ENCODE data around the gene NIPA2.
A peak's percentile ranks its signal among the peaks of the same experiment; 100 is the strongest.

NIPA2 gene

DNA sequence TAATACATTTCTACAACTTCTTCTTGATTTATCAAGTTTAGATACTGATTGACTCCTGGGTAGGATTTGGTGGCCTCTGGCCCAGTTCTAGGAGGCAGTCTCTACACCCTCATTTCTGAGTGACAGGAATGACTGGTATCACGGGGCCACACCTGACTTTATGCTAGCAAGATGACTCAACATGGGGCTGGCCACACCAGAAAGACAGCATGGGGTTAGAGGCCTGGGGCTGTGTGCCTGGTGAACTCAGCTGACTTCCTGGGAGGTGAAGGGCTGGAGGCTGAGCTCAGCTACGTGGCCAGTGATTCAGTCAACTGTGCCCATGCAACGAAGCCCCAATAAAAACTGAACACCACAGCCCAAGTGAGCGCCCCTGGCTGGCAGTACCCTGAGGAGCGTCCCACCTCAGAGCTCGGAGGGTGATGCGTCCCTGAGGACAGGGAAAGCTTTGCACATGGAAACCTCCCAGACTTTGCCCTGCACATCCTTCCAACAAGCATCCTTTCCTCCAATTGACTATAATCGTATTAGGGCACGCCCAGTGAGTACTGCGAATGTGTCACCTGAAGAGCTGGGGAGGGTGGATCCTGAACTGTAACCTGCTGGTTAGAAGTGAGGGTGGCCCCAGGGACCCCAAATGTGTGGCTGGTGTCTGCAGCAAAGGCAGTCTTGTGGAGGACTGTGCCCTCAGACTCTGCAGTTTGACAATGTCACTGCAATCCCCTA, 57.2 kb downstream of the NIPA2 start:
- no peak overlapping the region for H3K4me3 ChIP-seq (ENCODE audit: low read depth, low read length)
- TF ChIP-seq, protein P1, sequence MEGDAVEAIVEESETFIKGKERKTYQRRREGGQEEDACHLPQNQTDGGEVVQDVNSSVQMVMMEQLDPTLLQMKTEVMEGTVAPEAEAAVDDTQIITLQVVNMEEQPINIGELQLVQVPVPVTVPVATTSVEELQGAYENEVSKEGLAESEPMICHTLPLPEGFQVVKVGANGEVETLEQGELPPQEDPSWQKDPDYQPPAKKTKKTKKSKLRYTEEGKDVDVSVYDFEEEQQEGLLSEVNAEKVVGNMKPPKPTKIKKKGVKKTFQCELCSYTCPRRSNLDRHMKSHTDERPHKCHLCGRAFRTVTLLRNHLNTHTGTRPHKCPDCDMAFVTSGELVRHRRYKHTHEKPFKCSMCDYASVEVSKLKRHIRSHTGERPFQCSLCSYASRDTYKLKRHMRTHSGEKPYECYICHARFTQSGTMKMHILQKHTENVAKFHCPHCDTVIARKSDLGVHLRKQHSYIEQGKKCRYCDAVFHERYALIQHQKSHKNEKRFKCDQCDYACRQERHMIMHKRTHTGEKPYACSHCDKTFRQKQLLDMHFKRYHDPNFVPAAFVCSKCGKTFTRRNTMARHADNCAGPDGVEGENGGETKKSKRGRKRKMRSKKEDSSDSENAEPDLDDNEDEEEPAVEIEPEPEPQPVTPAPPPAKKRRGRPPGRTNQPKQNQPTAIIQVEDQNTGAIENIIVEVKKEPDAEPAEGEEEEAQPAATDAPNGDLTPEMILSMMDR (conservative IDR thresholded peaks at IDR 0.05; ENCODE audit: low read depth, low read length): no peak
- peak; percentile 78 for DNase-seq (ENCODE audit: low read depth)

DNA sequence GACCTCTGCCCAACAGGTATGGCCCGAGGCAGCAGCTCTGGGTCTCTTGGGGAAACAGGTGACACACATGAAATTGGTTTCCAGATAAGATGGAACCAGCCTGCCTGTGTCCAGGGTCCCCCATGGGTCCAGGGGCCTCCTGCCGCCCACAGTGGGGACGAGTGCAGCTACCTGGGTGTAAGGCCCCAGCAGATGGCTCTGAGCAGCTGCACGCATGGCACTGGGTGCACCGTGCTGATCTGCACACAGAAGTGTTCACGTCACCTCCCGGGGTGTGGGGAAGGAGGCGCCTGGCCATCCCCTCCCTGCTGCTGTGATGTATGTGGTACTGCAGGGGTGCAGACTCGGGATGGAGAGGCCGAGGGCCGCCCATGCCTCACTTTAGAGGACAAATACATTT, 63.6 kb downstream of the NIPA2 start:
- TF ChIP-seq, protein P1 (conservative IDR thresholded peaks at IDR 0.05; ENCODE audit: low read depth, low read length): no peak
- H3K4me3 ChIP-seq (ENCODE audit: low read depth, low read length): no peak overlapping the region
- DNase-seq (ENCODE audit: low read depth): no peak

DNA sequence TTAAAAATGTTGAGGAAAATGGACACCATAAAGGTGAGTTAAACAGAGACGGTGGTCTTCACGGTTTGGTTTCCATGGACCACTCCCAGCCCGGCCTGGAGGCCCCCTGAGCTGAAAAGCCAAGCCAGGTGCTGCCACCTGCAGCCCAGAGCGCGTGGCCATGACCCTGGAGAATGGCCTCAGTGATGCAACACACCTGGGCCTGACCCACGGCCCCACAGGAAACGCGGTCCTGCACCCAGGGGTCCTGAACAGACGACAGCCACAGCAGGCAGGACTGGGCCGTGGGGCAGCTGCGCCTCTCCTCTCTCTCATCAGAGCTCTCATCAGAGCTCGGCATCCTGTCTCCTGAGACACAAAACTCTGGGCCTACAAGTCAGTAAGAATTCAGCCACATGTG, 64.1 kb downstream of the NIPA2 start:
- DNase-seq (ENCODE audit: low read depth): no peak
- TF ChIP-seq, protein P1 (conservative IDR thresholded peaks at IDR 0.05; ENCODE audit: low read depth, low read length): no peak
- no peak overlapping the region for H3K4me3 ChIP-seq (ENCODE audit: low read depth, low read length)

DNA sequence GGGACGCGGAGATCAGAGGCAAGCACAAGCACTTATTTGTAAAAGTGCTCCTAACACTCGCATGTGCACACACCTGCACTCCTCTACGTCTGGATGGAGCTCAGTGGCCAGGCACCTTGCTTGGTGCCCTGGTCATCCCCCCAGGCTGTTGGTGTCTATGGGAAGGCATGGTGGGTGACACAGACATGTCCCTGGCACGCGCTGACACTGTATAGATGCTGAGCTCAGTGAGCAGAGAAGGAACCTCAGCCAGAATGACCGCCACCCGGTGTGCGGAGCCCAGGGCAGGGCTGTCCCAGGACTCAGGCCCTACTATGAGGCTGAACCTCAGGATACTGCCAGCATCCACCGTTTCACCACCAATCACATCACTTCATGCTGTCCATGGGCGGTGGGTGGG, 64.5 kb downstream of the NIPA2 start:
- no peak overlapping the region for H3K4me3 ChIP-seq (ENCODE audit: low read depth, low read length)
- no peak for DNase-seq (ENCODE audit: low read depth)
- TF ChIP-seq, protein P1 (conservative IDR thresholded peaks at IDR 0.05; ENCODE audit: low read depth, low read length): no peak

DNA sequence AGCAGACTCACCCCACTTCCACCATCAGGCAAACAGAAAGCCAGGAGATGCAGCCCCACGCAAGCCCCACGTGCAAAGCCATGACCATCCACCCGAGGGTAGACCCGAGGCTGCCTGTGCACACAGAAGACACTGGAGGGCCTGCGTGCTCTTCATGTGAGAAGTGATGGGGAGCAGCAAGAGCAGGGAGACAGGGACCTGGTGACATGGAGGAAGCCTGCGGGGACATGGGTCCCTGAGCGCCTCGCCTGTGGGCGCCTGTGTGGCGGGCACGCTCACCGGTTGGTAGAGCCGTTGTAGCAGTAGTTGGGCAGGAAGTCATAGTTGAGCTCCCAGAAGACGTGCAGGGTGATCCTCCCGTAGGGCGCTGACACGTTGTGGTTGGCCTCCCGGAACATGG, 65.0 kb downstream of the NIPA2 start:
- no peak for DNase-seq (ENCODE audit: low read depth)
- TF ChIP-seq, protein P1 (conservative IDR thresholded peaks at IDR 0.05; ENCODE audit: low read depth, low read length): no peak
- H3K4me3 ChIP-seq (ENCODE audit: low read depth, low read length): no peak overlapping the region

DNA sequence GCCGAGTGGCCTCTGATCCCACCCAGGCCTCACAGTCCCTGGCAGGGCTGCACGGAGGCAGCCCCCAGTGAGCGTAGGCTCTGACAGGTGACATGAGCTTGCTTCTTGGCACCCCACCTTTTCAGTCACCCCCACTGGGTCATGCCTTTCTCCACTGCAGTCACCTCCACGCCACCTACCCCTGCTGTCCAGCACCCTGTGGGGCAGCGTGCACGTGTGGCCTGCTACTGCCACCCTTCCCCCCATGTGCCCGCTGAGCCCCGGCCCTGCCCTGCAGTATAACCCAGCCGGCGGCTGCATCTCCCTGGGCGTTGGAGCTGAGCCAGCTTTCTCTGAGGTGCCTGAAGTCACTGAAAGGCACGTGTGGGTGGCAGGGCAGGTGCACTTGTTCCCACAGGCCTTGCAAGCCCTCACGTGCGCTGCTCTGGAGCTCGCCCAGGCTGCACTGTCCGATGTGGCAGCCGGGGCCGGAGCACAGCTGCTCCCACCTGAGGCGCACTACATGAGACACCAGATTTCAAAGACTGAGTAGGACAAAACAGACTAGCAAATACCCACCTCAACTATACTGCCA, 65.6 kb downstream of the NIPA2 start:
- no peak for DNase-seq (ENCODE audit: low read depth)
- H3K4me3 ChIP-seq (ENCODE audit: low read depth, low read length): no peak overlapping the region
- TF ChIP-seq, protein P1 (conservative IDR thresholded peaks at IDR 0.05; ENCODE audit: low read depth, low read length): no peak

DNA sequence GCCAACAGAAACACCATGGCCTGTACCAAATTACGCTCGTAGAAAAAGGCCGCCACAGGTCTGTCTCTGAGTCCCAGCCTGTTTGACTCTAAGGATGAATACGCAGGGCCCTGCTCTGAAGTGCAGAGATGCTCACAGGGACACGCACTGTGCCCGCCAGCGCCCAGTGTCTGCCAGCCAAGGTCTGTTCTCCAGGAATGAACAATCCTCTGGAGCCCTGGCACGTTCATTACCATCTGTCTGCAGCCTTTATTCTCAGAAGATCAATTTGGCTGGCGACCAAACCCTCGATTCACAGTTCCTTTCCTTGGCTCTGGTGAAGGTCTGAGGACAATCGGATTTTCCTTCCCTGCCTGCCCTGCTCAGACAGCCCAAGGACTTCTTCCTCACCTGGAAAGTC, 66.3 kb downstream of the NIPA2 start:
- TF ChIP-seq, protein P1 (conservative IDR thresholded peaks at IDR 0.05; ENCODE audit: low read depth, low read length): no peak

More for the DNA sequence above, 66.3 kb downstream of the NIPA2 start:
- DNase-seq (ENCODE audit: low read depth): no peak
- H3K4me3 ChIP-seq (ENCODE audit: low read depth, low read length): no peak overlapping the region
